Liver (tissue), 9 donors: ENCODE data around the gene AFAP1. TPM values are rescaled to one million over a fixed set of nuclear protein-coding genes. Genes with fewer than 3 reads are reported as not detected.

ENCODE experiments used
- DNase-seq: peaks from one replicate; pipeline ENCODE4 v3.0.0-alpha.2; 2017; ENCODE audit warnings: low spot score
- H3K27ac ChIP-seq, 2 donors: one replicate each; pipeline ENCODE4 v1.7.0; 2013; ENCODE audit warnings: inconsistent platforms in 2 of 2, low read length in 2 of 2, control low read depth in 1 of 2, low read depth in 1 of 2, mild to moderate bottlenecking in 1 of 2
- H3K27me3 ChIP-seq, 4 donors: one replicate each; pipeline versions ENCODE4 v1.6.1 to v1.7.0; 2013; ENCODE audit warnings: low read length in 3 of 4, inconsistent platforms in 1 of 4, mild to moderate bottlenecking in 1 of 4, moderate library complexity in 1 of 4; ENCODE audit not compliant: control insufficient read depth in 4 of 4, insufficient read depth in 4 of 4
- H3K36me3 ChIP-seq, 4 donors: one replicate each; pipeline versions ENCODE4 v1.6.1 to v1.7.0; 2013; ENCODE audit warnings: low read length in 3 of 4, mild to moderate bottlenecking in 3 of 4, low read depth in 1 of 4, moderate library complexity in 1 of 4; ENCODE audit not compliant: control insufficient read depth in 4 of 4, insufficient read depth in 3 of 4
- H3K4me1 ChIP-seq, 4 donors: one replicate each; pipeline versions ENCODE4 v1.6.1 to v1.7.0; 2013; ENCODE audit warnings: low read length in 3 of 4, mild to moderate bottlenecking in 3 of 4, moderate library complexity in 1 of 4; ENCODE audit not compliant: control insufficient read depth in 4 of 4, insufficient read depth in 4 of 4
- H3K4me3 ChIP-seq, 3 donors: one replicate each; pipeline versions ENCODE4 v1.6.1 to v1.7.0; 2013; ENCODE audit warnings: low read length in 3 of 3, control low read depth in 1 of 3, low read depth in 1 of 3, mild to moderate bottlenecking in 1 of 3
- H3K9ac ChIP-seq, 2 donors: one replicate each; pipeline ENCODE4 v1.7.0; 2013; ENCODE audit warnings: low read length in 2 of 2, mild to moderate bottlenecking in 2 of 2, moderate library complexity in 2 of 2, control low read depth in 1 of 2, low read depth in 1 of 2
- H3K9me3 ChIP-seq, 4 donors: one replicate each; pipeline versions ENCODE4 v1.6.1 to v1.7.0; 2013; ENCODE audit warnings: low read length in 3 of 4; ENCODE audit not compliant: control insufficient read depth in 4 of 4
- EGR1 ChIP-seq, 2 donors: IDR thresholded peaks; 2 replicates each; pipeline ENCODE4 v1.6.1; 2016 to 2018; ENCODE audit warnings: antibody characterized with exemption in 2 of 2, low read depth in 2 of 2
- FOXA1 ChIP-seq: IDR thresholded peaks from 2 replicates; pipeline ENCODE4 v1.6.1; 2016; ENCODE audit warnings: antibody characterized with exemption
- FOXA2 ChIP-seq: IDR thresholded peaks from 2 replicates; pipeline ENCODE4 v1.6.1; 2016; ENCODE audit warnings: antibody characterized with exemption
- GABPA ChIP-seq, 2 donors: IDR thresholded peaks in 1 of 2; conservative IDR thresholded peaks in 1 of 2; 2 replicates each; pipeline ENCODE4 v1.6.1; 2016; ENCODE audit warnings: antibody characterized with exemption in 2 of 2, mild to moderate bottlenecking in 1 of 2, moderate library complexity in 1 of 2
- HNF4A ChIP-seq, 2 donors: conservative IDR thresholded peaks; 2 replicates each; pipeline ENCODE4 v1.6.1; 2016; ENCODE audit warnings: antibody characterized with exemption in 2 of 2, mild to moderate bottlenecking in 2 of 2
- HNF4G ChIP-seq: IDR thresholded peaks from 2 replicates; pipeline ENCODE4 v1.6.1; 2016; ENCODE audit warnings: antibody characterized with exemption
- JUND ChIP-seq, 2 donors: IDR thresholded peaks; 2 replicates each; pipeline ENCODE4 v1.6.1; 2016; ENCODE audit warnings: antibody characterized with exemption in 2 of 2
- RAD21 ChIP-seq, 2 donors: IDR thresholded peaks; 2 replicates each; pipeline ENCODE4 v1.6.1; 2016; ENCODE audit warnings: antibody characterized with exemption in 2 of 2, mild to moderate bottlenecking in 2 of 2
- RXRA ChIP-seq, 2 donors: IDR thresholded peaks; 2 replicates each; pipeline ENCODE4 v1.6.1; 2017 to 2018; ENCODE audit warnings: antibody characterized with exemption in 2 of 2, mild to moderate bottlenecking in 1 of 2
- SP1 ChIP-seq: IDR thresholded peaks from 2 replicates; pipeline ENCODE4 v1.6.1; 2018; ENCODE audit warnings: antibody characterized with exemption, mild to moderate bottlenecking
- TAF1 ChIP-seq: conservative IDR thresholded peaks from 2 replicates; pipeline ENCODE4 v1.6.1; 2016; ENCODE audit warnings: antibody characterized with exemption, mild to moderate bottlenecking
- ZBTB33 ChIP-seq: IDR thresholded peaks from 2 replicates; pipeline ENCODE4 v1.6.1; 2016; ENCODE audit warnings: antibody characterized with exemption
- WGBS: extraction: QIAGEN DNeasy Blood & Tissue Kit; methylation state at CpG from one replicate; pipeline ENCODE4 v1.1.7; 2013; 5-methylcytosine and 5-hydroxymethylcytosine counted together
- polyA plus RNA-seq, 2 donors: library from polyadenylated mRNA; stranded (reverse) in 1 of 2; unstranded in 1 of 2; fragments of 200-250 nt in 1 of 2; fragments of >200 nt in 1 of 2; fragmentation: Nextera tagmentation in 1 of 2; extraction: Ambion mirVana in 1 of 2; gene quantifications; one replicate each; pipeline versions ENCODE4 v1.2.1 to v1.2.3, GENCODE V29; 2013 to 2015
- total RNA-seq, 2 donors: library from RNA; depleted of rRNA; stranded (reverse); fragments of >200 nt; gene quantifications; one replicate each; pipeline ENCODE4 v1.2.3, GENCODE V29; 2014
- TF ChIP-seq, protein P1 (sequence below): IDR thresholded peaks from 2 replicates; pipeline ENCODE4 v1.6.1; 2016; ENCODE audit warnings: antibody characterized with exemption
- TF ChIP-seq, protein P2 (sequence below): IDR thresholded peaks from 2 replicates; pipeline ENCODE4 v1.6.1; 2016; ENCODE audit warnings: antibody characterized with exemption, mild to moderate bottlenecking
- TF ChIP-seq, protein P3 (sequence below): fragments of 150-350 bp; IDR thresholded peaks from 2 replicates; pipeline ENCODE4 v1.5.1; 2017; ENCODE audit warnings: improper control_type of control experiment, low read depth, low read length; ENCODE audit not compliant: missing input control
- donor health status: healthy.
- donor health status: healthy.
- donor health status: healthy.
- donor health status: healthy.
- donor health status: healthy.

Gene AFAP1
- total and polyA plus RNA-seq, 4 donors = 0.40 to 3.2 (median 1.6) TPM

DNA sequence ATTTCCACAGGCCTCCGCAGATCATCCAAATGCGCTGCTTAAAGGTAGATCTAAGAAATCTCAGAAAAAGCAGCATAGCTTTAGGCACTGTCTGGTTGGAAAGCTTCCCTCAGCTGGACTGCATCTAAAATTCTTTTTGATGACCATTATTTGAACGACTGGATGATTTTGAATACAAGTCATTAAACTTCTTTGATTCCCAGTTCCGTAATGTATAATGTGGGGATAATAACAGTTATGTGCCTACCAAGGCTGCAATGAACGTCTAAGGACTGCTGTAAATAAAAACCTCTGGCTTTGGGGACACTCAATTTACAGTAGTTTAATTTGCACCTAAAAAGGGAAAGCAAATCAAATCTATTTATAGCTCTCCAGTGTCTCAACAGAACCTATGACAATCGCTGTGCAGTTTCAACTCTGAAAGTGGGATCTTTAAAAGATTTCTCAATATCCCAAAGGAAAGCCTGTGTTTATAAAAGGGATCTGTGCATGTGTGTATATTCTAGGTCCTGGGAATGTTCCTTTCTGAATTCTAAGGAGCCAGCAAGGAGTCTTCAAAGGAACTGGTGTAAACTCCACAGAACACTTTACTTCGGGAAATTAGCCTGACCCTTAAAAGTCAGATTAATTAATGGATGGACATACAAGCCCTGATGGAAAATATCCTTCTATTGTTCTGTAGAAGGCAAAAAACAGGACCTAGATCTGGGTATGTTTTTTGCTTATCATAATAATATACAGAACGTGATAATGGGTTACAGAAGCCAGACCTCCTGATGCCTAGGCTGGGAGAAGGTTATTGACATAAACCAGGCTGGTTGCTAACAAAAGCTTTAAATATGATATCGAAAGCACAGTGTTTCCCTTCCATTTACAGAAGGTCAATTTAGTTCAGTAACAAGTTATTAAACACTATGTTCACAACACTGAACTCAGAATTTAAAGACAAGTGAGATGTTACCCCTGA lies 53.4 kb downstream of the AFAP1 start:
- H3K27ac ChIP-seq = no peak overlapping the region
- H3K9ac ChIP-seq = no peak overlapping the region
- TF ChIP-seq GABPA (IDR thresholded peaks at IDR 0.05 in 1 of 2, conservative IDR thresholded peaks at IDR 0.05 in 1 of 2) = no peak
- no peak for TF ChIP-seq HNF4G
- TF ChIP-seq TAF1 = no peak
- TF ChIP-seq JUND (IDR thresholded peaks at IDR 0.05) = no peak
- no peak for TF ChIP-seq FOXA1
- TF ChIP-seq EGR1 (IDR thresholded peaks at IDR 0.05; ENCODE audit: low read depth in 2 of 2) = no peak
- TF ChIP-seq FOXA2 = no peak
- TF ChIP-seq, protein P1, sequence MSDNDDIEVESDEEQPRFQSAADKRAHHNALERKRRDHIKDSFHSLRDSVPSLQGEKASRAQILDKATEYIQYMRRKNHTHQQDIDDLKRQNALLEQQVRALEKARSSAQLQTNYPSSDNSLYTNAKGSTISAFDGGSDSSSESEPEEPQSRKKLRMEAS = no peak
- H3K27me3 ChIP-seq = no peaks in the 10 kb centered on the region
- 70% methylated on average over 9 of the region's 9 CpGs for WGBS
- peaks cover 0 to 2% (median 0%) of the 10 kb centered on the region in 4 donors for H3K4me1 ChIP-seq
- no peaks in the 10 kb centered on the region for H3K36me3 ChIP-seq
- no peak for DNase-seq
- no peak overlapping the region for H3K4me3 ChIP-seq
- peaks cover 0 to 4% (median under 1%) of the 10 kb centered on the region in 4 donors for H3K9me3 ChIP-seq

GRCh38 chr4:7885216-7886006 lies 54.2 kb downstream of the AFAP1 start:
- H3K9me3 ChIP-seq = peaks cover 0 to 4% (median under 1%) of the 10 kb centered on the region in 4 donors
- TF ChIP-seq, protein P2, sequence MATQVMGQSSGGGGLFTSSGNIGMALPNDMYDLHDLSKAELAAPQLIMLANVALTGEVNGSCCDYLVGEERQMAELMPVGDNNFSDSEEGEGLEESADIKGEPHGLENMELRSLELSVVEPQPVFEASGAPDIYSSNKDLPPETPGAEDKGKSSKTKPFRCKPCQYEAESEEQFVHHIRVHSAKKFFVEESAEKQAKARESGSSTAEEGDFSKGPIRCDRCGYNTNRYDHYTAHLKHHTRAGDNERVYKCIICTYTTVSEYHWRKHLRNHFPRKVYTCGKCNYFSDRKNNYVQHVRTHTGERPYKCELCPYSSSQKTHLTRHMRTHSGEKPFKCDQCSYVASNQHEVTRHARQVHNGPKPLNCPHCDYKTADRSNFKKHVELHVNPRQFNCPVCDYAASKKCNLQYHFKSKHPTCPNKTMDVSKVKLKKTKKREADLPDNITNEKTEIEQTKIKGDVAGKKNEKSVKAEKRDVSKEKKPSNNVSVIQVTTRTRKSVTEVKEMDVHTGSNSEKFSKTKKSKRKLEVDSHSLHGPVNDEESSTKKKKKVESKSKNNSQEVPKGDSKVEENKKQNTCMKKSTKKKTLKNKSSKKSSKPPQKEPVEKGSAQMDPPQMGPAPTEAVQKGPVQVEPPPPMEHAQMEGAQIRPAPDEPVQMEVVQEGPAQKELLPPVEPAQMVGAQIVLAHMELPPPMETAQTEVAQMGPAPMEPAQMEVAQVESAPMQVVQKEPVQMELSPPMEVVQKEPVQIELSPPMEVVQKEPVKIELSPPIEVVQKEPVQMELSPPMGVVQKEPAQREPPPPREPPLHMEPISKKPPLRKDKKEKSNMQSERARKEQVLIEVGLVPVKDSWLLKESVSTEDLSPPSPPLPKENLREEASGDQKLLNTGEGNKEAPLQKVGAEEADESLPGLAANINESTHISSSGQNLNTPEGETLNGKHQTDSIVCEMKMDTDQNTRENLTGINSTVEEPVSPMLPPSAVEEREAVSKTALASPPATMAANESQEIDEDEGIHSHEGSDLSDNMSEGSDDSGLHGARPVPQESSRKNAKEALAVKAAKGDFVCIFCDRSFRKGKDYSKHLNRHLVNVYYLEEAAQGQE = no peak
- TF ChIP-seq GABPA (IDR thresholded peaks at IDR 0.05 in 1 of 2, conservative IDR thresholded peaks at IDR 0.05 in 1 of 2) (no peak), HNF4G (no peak), SP1 (no peak), HNF4A (conservative IDR thresholded peaks at IDR 0.05) (no peak), RXRA (IDR thresholded peaks at IDR 0.05) (no peak), FOXA2 (no peak), FOXA1 (no peak), ZBTB33 (no peak), RAD21 (IDR thresholded peaks at IDR 0.05) (no peak), EGR1 (IDR thresholded peaks at IDR 0.05; ENCODE audit: low read depth in 2 of 2) (no peak), TAF1 (no peak)
- TF ChIP-seq, protein P1 = no peak
- TF ChIP-seq, protein P3, sequence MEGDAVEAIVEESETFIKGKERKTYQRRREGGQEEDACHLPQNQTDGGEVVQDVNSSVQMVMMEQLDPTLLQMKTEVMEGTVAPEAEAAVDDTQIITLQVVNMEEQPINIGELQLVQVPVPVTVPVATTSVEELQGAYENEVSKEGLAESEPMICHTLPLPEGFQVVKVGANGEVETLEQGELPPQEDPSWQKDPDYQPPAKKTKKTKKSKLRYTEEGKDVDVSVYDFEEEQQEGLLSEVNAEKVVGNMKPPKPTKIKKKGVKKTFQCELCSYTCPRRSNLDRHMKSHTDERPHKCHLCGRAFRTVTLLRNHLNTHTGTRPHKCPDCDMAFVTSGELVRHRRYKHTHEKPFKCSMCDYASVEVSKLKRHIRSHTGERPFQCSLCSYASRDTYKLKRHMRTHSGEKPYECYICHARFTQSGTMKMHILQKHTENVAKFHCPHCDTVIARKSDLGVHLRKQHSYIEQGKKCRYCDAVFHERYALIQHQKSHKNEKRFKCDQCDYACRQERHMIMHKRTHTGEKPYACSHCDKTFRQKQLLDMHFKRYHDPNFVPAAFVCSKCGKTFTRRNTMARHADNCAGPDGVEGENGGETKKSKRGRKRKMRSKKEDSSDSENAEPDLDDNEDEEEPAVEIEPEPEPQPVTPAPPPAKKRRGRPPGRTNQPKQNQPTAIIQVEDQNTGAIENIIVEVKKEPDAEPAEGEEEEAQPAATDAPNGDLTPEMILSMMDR = no peak
- H3K27ac ChIP-seq = no peak overlapping the region
- DNase-seq = no peak
- H3K27me3 ChIP-seq = no peaks in the 10 kb centered on the region
- no peaks in the 10 kb centered on the region for H3K36me3 ChIP-seq
- 86% methylated on average over 16 of the region's 16 CpGs for WGBS
- no peak overlapping the region for H3K9ac ChIP-seq
- no peak overlapping the region for H3K4me3 ChIP-seq
- peaks cover 0 to 2% (median 0%) of the 10 kb centered on the region in 4 donors for H3K4me1 ChIP-seq
